Measurements from ENCODE around the gene TP63.

TP63 gene

DNA sequence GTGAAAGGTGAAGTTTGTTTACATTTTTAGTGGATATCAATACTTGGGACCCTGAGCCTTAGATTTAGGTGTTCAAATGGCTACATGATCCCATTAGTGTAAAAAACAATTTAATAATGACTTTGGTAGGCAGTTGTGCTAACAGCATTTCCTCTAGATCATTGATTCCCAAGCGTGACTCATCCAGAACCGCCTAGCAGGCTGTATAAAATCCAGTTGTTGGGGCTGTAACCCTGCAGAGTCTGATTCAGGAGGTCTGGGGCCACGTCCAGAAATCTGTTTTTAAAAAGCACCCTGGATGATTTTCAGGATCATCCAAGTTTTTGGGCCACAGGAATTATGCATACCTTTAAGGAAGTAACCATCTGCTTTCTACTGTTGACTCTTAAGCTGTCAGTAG, 156.4 kb downstream of the TP63 start:
- TF ChIP-seq, protein P1, sequence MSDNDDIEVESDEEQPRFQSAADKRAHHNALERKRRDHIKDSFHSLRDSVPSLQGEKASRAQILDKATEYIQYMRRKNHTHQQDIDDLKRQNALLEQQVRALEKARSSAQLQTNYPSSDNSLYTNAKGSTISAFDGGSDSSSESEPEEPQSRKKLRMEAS (IDR thresholded peaks at IDR 0.05; ENCODE audit: low read depth, low read length), result no peak
- TF ChIP-seq, protein P2, sequence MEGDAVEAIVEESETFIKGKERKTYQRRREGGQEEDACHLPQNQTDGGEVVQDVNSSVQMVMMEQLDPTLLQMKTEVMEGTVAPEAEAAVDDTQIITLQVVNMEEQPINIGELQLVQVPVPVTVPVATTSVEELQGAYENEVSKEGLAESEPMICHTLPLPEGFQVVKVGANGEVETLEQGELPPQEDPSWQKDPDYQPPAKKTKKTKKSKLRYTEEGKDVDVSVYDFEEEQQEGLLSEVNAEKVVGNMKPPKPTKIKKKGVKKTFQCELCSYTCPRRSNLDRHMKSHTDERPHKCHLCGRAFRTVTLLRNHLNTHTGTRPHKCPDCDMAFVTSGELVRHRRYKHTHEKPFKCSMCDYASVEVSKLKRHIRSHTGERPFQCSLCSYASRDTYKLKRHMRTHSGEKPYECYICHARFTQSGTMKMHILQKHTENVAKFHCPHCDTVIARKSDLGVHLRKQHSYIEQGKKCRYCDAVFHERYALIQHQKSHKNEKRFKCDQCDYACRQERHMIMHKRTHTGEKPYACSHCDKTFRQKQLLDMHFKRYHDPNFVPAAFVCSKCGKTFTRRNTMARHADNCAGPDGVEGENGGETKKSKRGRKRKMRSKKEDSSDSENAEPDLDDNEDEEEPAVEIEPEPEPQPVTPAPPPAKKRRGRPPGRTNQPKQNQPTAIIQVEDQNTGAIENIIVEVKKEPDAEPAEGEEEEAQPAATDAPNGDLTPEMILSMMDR (IDR thresholded peaks at IDR 0.05; ENCODE audit: low read depth, low read length), result no peak
- H3K4me3 ChIP-seq (ENCODE audit: low read depth, low read length), result no peak overlapping the region
- DNase-seq (ENCODE audit: low read depth), result no peak

DNA sequence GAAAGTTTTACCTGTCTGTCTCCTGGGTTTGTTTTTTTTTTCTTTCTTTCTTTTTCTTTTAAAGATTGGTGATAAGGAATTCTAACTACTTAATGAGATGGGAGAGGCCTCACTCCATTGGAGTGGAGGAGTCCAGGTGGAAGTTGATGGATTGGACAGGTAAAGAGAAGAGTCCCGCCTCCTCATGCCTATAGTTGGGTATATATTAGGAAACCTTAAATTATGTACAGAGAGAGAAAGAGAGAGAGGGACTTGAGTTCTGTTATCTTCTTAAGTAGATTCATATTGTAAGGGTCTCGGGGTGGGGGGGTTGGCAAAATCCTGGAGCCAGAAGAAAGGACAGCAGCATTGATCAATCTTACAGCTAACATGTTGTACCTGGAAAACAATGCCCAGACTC, 158.2 kb downstream of the TP63 start:
- DNase-seq (ENCODE audit: low read depth), result no peak
- TF ChIP-seq MYC (IDR thresholded peaks at IDR 0.05; ENCODE audit: low read depth, low read length), result no peak
- TF ChIP-seq, protein P1 (IDR thresholded peaks at IDR 0.05; ENCODE audit: low read depth, low read length), result no peak
- no peak for TF ChIP-seq POLR2A (IDR thresholded peaks at IDR 0.05; ENCODE audit: extremely low read depth, insufficient read length)
- TF ChIP-seq, protein P2 (IDR thresholded peaks at IDR 0.05; ENCODE audit: low read depth, low read length), result no peak
- H3K4me3 ChIP-seq (ENCODE audit: low read depth, low read length), result no peak overlapping the region

DNA sequence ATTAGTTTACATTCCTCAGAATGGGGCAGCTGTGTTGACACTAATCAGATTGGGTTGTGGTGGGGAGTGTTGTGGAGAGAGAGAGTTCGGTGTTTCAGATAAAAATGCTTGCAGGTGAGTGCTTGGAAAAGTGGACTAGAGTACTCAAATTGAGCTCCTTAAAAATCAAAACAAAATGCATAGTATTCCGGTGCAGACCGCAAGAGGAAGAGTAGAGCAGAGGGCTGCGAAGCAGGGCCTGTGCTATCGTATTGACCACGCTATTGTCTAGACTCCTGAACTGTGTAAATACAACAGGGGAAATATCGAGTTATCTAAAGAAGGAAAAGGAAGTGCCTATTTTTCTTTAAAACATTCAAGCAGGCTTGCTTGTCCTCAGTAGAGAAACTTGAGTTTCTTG, 159.5 kb downstream of the TP63 start:
- no peak overlapping the region for H3K4me3 ChIP-seq (ENCODE audit: low read depth, low read length)
- no peak for DNase-seq (ENCODE audit: low read depth)
- TF ChIP-seq, protein P1 (IDR thresholded peaks at IDR 0.05; ENCODE audit: low read depth, low read length), result no peak
- TF ChIP-seq, protein P2 (IDR thresholded peaks at IDR 0.05; ENCODE audit: low read depth, low read length), result no peak
- TF ChIP-seq POLR2A (IDR thresholded peaks at IDR 0.05; ENCODE audit: extremely low read depth, insufficient read length) (no peak), MYC (IDR thresholded peaks at IDR 0.05; ENCODE audit: low read depth, low read length) (no peak)

DNA sequence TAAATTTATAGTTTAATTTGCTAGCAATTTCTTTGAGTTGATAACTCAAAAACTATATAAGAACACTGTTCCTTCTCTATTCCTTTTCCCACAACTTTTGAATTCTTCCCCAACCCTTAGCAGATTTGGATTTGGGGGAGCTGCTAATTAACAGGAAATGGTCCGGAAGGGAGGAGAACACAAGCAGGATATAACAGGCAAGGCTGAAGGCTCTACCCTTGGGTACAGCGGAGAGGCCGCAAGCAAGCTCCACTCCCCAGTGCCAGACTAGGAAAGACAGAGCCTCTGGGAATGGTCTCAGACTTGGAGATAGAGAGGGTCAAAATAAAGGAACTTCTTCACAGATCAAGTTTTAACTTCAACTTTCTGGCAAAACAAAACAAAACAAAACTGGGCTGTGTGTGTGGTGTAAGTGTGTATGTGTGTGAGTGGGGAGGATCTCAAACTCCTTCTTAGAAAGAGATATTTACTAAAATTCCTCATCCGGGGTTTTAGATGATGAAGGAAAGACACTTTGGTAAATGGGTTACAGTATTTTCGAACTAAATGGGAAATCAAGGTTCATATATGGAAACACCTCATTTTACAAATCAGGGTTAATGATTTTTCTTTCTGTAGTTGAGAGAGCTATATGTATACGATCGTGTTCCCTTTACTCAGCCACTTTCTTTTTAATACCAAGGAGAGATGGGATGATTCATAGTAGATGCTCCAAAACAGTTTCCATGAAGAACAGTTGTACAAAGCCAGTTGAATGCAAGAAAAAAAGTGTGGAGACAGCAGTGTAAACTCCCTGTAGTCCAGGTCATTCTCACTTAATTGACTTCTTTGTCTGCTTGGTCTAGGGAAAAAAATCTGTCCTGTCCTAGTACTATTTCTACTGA, 161.1 kb downstream of the TP63 start:
- no peak for TF ChIP-seq POLR2A (IDR thresholded peaks at IDR 0.05; ENCODE audit: extremely low read depth, insufficient read length)
- TF ChIP-seq, protein P2 (IDR thresholded peaks at IDR 0.05; ENCODE audit: low read depth, low read length), result no peak
- DNase-seq (ENCODE audit: low read depth), result no peak

DNA sequence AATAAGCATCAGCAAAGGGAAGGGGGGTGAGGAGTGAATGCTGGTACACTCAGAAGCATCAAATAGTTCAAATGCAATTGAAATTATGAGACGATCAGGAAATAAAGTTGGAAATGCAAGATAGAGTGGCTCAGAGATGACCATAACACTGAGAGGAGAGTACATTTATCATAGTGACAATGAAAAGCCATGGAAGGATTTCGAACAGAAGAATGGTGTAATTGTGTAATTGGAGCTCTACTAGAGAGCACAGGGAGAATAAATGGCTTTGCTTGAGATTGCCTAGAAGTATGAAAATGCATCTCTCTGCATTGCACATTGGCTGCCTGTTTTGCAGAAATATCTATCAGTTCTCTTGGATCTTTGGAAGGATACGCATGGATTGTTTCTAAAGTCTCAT, 163.3 kb downstream of the TP63 start:
- TF ChIP-seq, protein P1 (IDR thresholded peaks at IDR 0.05; ENCODE audit: low read depth, low read length), result no peak
- TF ChIP-seq MYC (IDR thresholded peaks at IDR 0.05; ENCODE audit: low read depth, low read length), result no peak
- TF ChIP-seq, protein P2 (IDR thresholded peaks at IDR 0.05; ENCODE audit: low read depth, low read length), result no peak
- no peak for TF ChIP-seq POLR2A (IDR thresholded peaks at IDR 0.05; ENCODE audit: extremely low read depth, insufficient read length)
- no peak overlapping the region for H3K4me3 ChIP-seq (ENCODE audit: low read depth, low read length)
- DNase-seq (ENCODE audit: low read depth), result no peak

More for the DNA sequence above, 161.1 kb downstream of the TP63 start:
- no peak overlapping the region for H3K4me3 ChIP-seq (ENCODE audit: low read depth, low read length)
